Endothelial cell of umbilical vein (primary cell): ENCODE data around the gene ARGLU1. TPM values are rescaled to one million over a fixed set of nuclear protein-coding genes. Genes with fewer than 3 reads are reported as not detected.

Experiments
- BruUV-seq: library from RNA; stranded (reverse); fragments of 400-500 nt; replicated peaks from 2 replicates; lab custom pipeline; 2021; lab: Mats Ljungman, UMichigan
- CTCF ChIA-PET: fragments of 300-600, 350-600 bp; sonication (Branson Sonifier 250); formaldehyde crosslinking; loops from one replicate; lab custom pipeline; 2021; ENCODE audit warnings: antibody characterized with exemption, inconsistent platforms; lab: Charles Lee
- POLR2A ChIA-PET: fragments of 300-600, 350-600 bp; sonication (Branson Sonifier 250); formaldehyde crosslinking; loops from one replicate; lab custom pipeline; 2021; ENCODE audit warnings: antibody characterized with exemption, inconsistent platforms; lab: Charles Lee
- DNase-seq: peaks from one replicate; pipeline ENCODE4 v3.0.0-alpha.2; 2011; ENCODE audit warnings: low read depth, low spot score
- FAIRE-seq: peaks from 2 replicates; lab custom pipeline; 2011; peaks lifted over from hg19 to GRCh38; lab: Jason Lieb, UNC
- H2AFZ ChIP-seq: 2 replicates; pipeline ENCODE4 v1.6.0; 2012; ENCODE audit warnings: low read depth, low read length, control low read depth, inconsistent platforms
- H3K27ac ChIP-seq: 2 replicates; pipeline ENCODE4 v1.5.1; 2011; ENCODE audit warnings: low read depth, mild to moderate bottlenecking, control low read depth, low read length, moderate library complexity; ENCODE audit not compliant: insufficient read depth
- H3K27me3 ChIP-seq, 2 experiments: 2 replicates each; pipeline versions ENCODE4 v1.6.0 to v1.6.1; 2011; ENCODE audit warnings: low read length in 2 of 2, mixed read lengths in 1 of 2; ENCODE audit not compliant: control insufficient read depth in 2 of 2, insufficient read depth in 2 of 2
- H3K36me3 ChIP-seq, 2 experiments: 2 replicates in 1 of 2; 3 replicates in 1 of 2; pipeline ENCODE4 v1.5.1; 2011; ENCODE audit warnings: low read length in 2 of 2, mild to moderate bottlenecking in 1 of 2, moderate library complexity in 1 of 2; ENCODE audit not compliant: control insufficient read depth in 2 of 2, insufficient read depth in 2 of 2; ENCODE audit errors: extremely low read depth in 1 of 2
- H3K4me1 ChIP-seq: 3 replicates; pipeline ENCODE4 v1.5.1; 2011; ENCODE audit warnings: mild to moderate bottlenecking, low read length; ENCODE audit not compliant: control insufficient read depth, insufficient read depth; ENCODE audit errors: extremely low read depth
- H3K4me2 ChIP-seq: 2 replicates; pipeline ENCODE4 v1.6.1; 2011; ENCODE audit warnings: low read length, control low read depth, mixed read lengths; ENCODE audit not compliant: insufficient read depth
- H3K4me3 ChIP-seq, 3 experiments: fragments of 200-600 bp in 1 of 3; sonication (generic), shearing (Covaris generic) in 1 of 3; replicated peaks in 1 of 3; 2 replicates each; pipeline ENCODE4 v1.5.1; 2011 to 2016; ENCODE audit warnings: control low read depth in 3 of 3, low read length in 3 of 3, mild to moderate bottlenecking in 2 of 3, inconsistent platforms in 1 of 3, low read depth in 1 of 3, moderate library complexity in 1 of 3; ENCODE audit not compliant: insufficient read depth in 1 of 3
- H3K79me2 ChIP-seq: 2 replicates; pipeline ENCODE4 v1.6.0; 2012; ENCODE audit warnings: low read length, inconsistent platforms; ENCODE audit not compliant: control insufficient read depth, insufficient read depth
- H3K9ac ChIP-seq: replicated peaks from 2 replicates; pipeline ENCODE3; 2011; ENCODE audit warnings: low read length, control low read depth; ENCODE audit not compliant: insufficient read depth; ENCODE audit errors: extremely low read depth
- H3K9me1 ChIP-seq: replicated peaks from 3 replicates; pipeline ENCODE4 v1.6.0; 2011; ENCODE audit warnings: mild to moderate bottlenecking, low read length; ENCODE audit not compliant: control insufficient read depth, insufficient read depth; ENCODE audit errors: extremely low read depth
- H3K9me3 ChIP-seq: replicated peaks from 2 replicates; pipeline ENCODE4 v1.5.1; 2012; ENCODE audit warnings: low read length, inconsistent platforms; ENCODE audit not compliant: control insufficient read depth, insufficient read depth
- H4K20me1 ChIP-seq: replicated peaks from 2 replicates; pipeline ENCODE3; 2011; ENCODE audit warnings: mild to moderate bottlenecking, low read length; ENCODE audit not compliant: control insufficient read depth, insufficient read depth; ENCODE audit errors: extremely low read depth
- CTCF ChIP-seq, 2 donors: IDR thresholded peaks; 1 replicate in 1 of 2; 2 replicates in 1 of 2; pipeline ENCODE4 v1.5.1; 2011; ENCODE audit warnings: low read length in 2 of 2, mild to moderate bottlenecking in 2 of 2, moderate library complexity in 2 of 2, control low read depth in 1 of 2, inconsistent platforms in 1 of 2, low read depth in 1 of 2; ENCODE audit not compliant: insufficient read depth in 1 of 2; ENCODE audit errors: extremely low read depth in 1 of 2
- EZH2 ChIP-seq: IDR thresholded peaks from 2 replicates; pipeline ENCODE4 v1.6.1; 2012; ENCODE audit warnings: borderline replicate concordance, low read depth, mild to moderate bottlenecking, moderate library complexity, low read length, inconsistent platforms; ENCODE audit not compliant: severe bottlenecking
- GATA2 ChIP-seq: IDR thresholded peaks from 2 replicates; pipeline ENCODE4 v1.7.0; 2011; ENCODE audit warnings: low read depth, mild to moderate bottlenecking, moderate library complexity, mixed read lengths, low read length; ENCODE audit not compliant: insufficient read length, insufficient read depth
- MYC ChIP-seq: IDR thresholded peaks from one replicate; pipeline ENCODE4 v1.6.1; 2011; ENCODE audit warnings: mild to moderate bottlenecking, low read depth, low read length
- POLR2AphosphoS5 ChIP-seq: IDR thresholded peaks from 2 replicates; pipeline ENCODE4 v1.6.1; 2012; ENCODE audit warnings: low read depth, mild to moderate bottlenecking, control low read depth, low read length, moderate library complexity; ENCODE audit not compliant: insufficient read depth
- dilution Hi-C: fragments of 300-500 bp; cut with MboI; formaldehyde crosslinking; loops from one replicate; pipeline ENCODE4 v1.15.0; 2019; ENCODE audit warnings: low sequenced_read_pairs; ENCODE audit not compliant: extremely low pct_ligation_motif_present
- intact Hi-C: fragments of 100-400 bp; cut with micrococcal nuclease; formaldehyde crosslinking; loops from one replicate; pipeline ENCODE4 v1.10.0; 2022
- polyA plus RNA-seq, 4 experiments: library from polyadenylated mRNA; depleted of rRNA in 3 of 4; stranded (reverse) in 3 of 4; unstranded in 1 of 4; fragments of >200 nt; gene quantifications; 2 replicates each; pipeline versions ENCODE4 v1.2.1 to v1.2.3, GENCODE V29; 2011 to 2012; ENCODE audit warnings: missing spikeins in 1 of 4
- total RNA-seq: library from RNA; stranded (reverse); gene quantifications from 2 replicates; pipeline ENCODE4 v1.2.3, GENCODE V29; 2021

ARGLU1 gene
- total and polyA plus RNA-seq, 2 donors (not counting 3 experiments of a cell fraction or from before 2014, with no cell fraction given): 44.4 to 111 TPM

GRCh38 chr13:106520251-106521054, 47.5 kb downstream of the ARGLU1 start:
- Histone ChIP-seq H3K27ac (no peak overlapping the region), H2AFZ (no peak overlapping the region), H3K79me2 (peaks cover 21% of the 10 kb centered on the region), H3K9me3 (no peaks in the 10 kb centered on the region), H3K4me2 (no peak overlapping the region), H4K20me1 (no peaks in the 10 kb centered on the region), H3K4me3 (no peak overlapping the region), H3K9me1 (no peaks in the 10 kb centered on the region), H3K9ac (no peak overlapping the region), H3K4me1 (peaks cover 19% of the 10 kb centered on the region), H3K27me3 (no peaks in the 10 kb centered on the region), H3K36me3 (peaks cover 0 to 5% of the 10 kb centered on the region in 2 experiments)
- POLR2A ChIA-PET: no interaction called here
- DNase-seq: peak; percentile 55
- FAIRE-seq: no peak
- intact Hi-C loops (loop anchor here (1.0 kb wide), 1 partner anchor 437 kb away; no protein-coding TSS in a partner anchor), dilution Hi-C loops (no loop called here)
- no peak for TF ChIP-seq GATA2
- peak; percentile 12 to 25 for TF ChIP-seq CTCF (IDR thresholded peaks at IDR 0.05; ENCODE audit: extremely low read depth in 1 of 2, insufficient read depth in 1 of 2, low read depth in 1 of 2, low read length in 2 of 2)
- BruUV-seq: no TSS peak
- CTCF ChIA-PET: interaction anchor here (1.5 kb wide), 1 partner anchor 171 kb away, joined by 5 read pairs; no protein-coding TSS in a partner anchor

GRCh38 chr13:106518512-106518911, 49.4 kb downstream of the ARGLU1 start:
- Histone ChIP-seq H3K27me3 (no peaks in the 10 kb centered on the region), H3K36me3 (peaks cover 0 to 5% of the 10 kb centered on the region in 2 experiments), H3K4me1 (peaks cover 17% of the 10 kb centered on the region), H3K9me1 (no peaks in the 10 kb centered on the region), H3K9ac (no peak overlapping the region), H3K9me3 (no peaks in the 10 kb centered on the region), H3K27ac (no peak overlapping the region), H3K4me2 (no peak overlapping the region), H4K20me1 (no peaks in the 10 kb centered on the region), H3K4me3 (no peak overlapping the region), H3K79me2 (peaks cover 19% of the 10 kb centered on the region), H2AFZ (no peak overlapping the region)
- intact Hi-C loops: no loop called here
- TF ChIP-seq EZH2: no peak
- no peak for TF ChIP-seq POLR2AphosphoS5
- no peak for TF ChIP-seq MYC
- TF ChIP-seq CTCF (IDR thresholded peaks at IDR 0.05; ENCODE audit: extremely low read depth in 1 of 2, insufficient read depth in 1 of 2, low read depth in 1 of 2, low read length in 2 of 2): no peak
- no peak for FAIRE-seq
- no peak for DNase-seq
- CTCF ChIA-PET: interaction anchor here (1.4 kb wide), 1 partner anchor 15 kb away, joined by 3 read pairs; no protein-coding TSS in a partner anchor
- POLR2A ChIA-PET: no interaction called here
- dilution Hi-C loops: no loop called here
- no TSS peak for BruUV-seq
